Hematopoietic multipotent progenitor cell (in vitro differentiated cells): Measurements from ENCODE around the gene USP44. TPM values are rescaled to one million over a fixed set of nuclear protein-coding genes. Genes with fewer than 3 reads are reported as not detected.
"Not testable (repeated sequence)": the region's sequence is repeated elsewhere in the genome, so short reads cannot be mapped to it uniquely, and the experiment has no call there.

ENCODE experiments used
- DNase-seq, 3 donors: peaks; one replicate each; pipeline ENCODE4 v3.0.0-alpha.2; 2011 to 2015; ENCODE audit warnings: low read depth in 2 of 3, low spot score in 2 of 3
- total RNA-seq: library from RNA; depleted of rRNA; stranded (reverse); fragments of >200 nt; gene quantifications from one replicate; pipeline ENCODE4 v1.2.3, GENCODE V29; 2012

Gene USP44
- total RNA-seq, 1 donor: 0.54 TPM

GRCh38 chr12:95511977-95512376 lies 39.3 kb downstream of the USP44 start:
- DNase-seq: no peak

- DNase-seq: no peak
Observed at GRCh38 chr12:95509300-95509699, 42.0 kb downstream of the USP44 start.

DNA sequence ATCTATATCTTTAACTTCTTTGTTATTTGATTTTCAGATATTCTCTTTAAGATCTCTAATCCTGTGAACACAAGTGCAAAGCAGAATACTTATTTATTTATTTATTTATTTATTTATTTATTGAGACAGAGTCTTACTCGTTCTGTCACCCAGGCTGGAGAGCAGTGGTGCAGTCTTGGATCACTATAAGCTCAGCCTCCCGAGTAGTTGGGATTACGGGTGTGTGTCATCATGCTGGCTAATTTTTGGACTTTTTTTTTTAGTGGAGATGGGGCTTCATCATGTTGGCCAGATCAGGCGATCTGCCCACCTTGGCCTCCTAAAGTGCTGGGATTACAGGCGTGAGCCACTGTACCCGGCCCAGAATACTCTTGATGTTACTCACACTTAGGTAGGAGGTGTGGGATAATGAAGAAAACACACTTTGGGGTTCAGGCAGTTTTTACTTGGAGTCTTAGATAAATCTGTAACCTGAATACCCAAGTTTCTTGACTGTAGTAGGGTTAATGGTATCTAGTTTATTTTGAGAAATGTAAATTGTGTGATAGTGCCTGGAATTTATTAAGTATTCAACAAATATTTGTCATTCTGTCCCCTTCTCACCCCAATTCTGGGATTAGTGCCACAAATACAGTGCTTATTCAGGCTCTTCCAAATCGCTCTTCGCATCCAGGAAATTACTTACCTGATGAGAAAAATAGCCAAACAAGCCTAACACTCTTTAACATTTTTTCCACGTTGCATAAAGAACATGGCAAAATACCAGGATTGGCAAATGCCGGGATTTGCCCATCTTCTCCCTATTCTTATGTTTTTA lies 44.4 kb downstream of the USP44 start:
- DNase-seq: no peak

DNA sequence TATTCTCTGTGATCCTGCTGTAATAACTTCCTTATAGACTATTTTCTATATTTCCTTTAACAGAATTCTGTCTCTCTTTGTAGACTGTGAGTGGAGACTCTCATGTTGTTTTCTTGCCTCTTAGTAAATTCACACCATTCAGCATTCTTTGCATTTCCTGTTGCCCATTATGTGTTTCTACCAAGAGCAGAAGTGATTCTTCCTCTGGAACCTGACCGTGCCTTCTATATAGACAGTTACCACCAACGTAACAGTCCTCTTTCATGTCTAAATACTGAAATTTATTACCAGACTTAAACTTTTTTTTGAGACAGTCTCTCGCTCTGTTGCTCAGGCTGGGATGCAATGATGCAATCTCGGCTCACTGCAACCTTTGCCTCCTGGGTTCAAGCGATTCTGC lies 46.2 kb downstream of the USP44 start:
- DNase-seq: no peak

DNA sequence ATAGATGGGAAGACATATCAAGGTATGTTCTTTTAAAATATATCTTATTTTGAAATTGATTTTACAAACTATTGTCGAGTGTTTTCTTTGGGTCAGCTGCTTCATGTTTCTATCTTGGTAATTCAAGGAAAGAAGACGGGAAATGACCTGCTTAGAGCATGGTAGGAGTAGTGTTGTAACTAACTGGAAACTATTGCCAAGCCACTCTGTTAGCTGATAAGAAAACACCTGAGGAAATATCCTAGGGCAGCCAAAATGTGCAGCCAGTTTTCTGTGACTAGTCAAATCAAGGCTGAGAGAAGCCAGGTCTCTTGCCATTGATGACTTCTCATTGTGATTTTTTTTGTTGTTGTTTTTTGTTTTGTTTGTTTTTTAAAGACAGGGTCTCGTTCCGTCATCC lies 47.1 kb downstream of the USP44 start:
- no peak for DNase-seq

- DNase-seq: no peak
Observed at GRCh38 chr12:95499772-95500171, 51.5 kb downstream of the USP44 start.

GRCh38 chr12:95498968-95499367 lies 52.3 kb downstream of the USP44 start:
- no peak for DNase-seq

GRCh38 chr12:95497031-95497430 lies 54.2 kb downstream of the USP44 start:
- DNase-seq: no peak

GRCh38 chr12:95495433-95495832 lies 55.8 kb downstream of the USP44 start:
- no peak for DNase-seq

GRCh38 chr12:95494888-95495287 lies 56.4 kb downstream of the USP44 start:
- no peak for DNase-seq

DNA sequence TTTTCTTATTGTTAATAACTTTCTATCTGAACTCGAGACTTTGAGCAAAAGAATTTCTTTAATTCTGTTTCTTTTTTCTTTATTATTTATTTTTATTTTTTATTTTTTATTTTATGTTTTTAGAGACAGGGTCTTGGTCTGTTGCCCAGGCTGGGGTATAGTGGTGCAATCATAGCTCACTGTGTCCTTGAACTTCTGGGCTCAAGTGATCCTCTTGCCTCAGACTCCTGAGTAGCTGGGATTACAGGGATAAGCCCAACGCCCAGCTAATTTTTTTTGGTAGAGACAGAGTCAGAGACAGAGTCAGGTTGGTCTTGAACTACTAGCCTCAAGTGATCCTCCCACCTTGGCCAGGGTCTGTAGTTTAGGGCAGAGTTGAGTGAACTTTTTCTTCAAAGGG lies 58.8 kb downstream of the USP44 start:
- DNase-seq: no peak

GRCh38 chr12:95487024-95487423 lies 64.3 kb downstream of the USP44 start:
- DNase-seq: no peak

- no peak for DNase-seq
Observed at GRCh38 chr12:95484524-95484923, 66.8 kb downstream of the USP44 start.

- DNase-seq: not testable (repeated sequence)
Observed at GRCh38 chr12:95482564-95482963, 68.7 kb downstream of the USP44 start.

DNA sequence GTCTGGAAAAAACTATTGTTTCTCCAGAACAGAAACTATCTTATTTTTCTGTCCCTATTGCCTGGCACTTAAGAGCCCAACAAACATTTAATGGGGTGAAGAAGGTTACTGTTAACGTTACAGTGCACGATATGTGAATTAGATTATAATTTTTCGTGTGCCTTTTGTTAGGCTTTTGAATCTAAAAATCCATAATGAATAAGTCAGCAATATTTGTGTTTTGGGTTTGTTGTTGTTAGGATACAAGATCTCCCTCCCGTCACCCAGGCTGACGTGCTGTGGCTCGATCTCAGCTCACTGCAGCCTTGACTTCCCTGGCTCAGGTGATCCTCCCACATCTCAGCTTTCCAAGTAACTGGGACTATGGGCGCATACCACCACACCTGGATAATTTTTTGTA lies 69.4 kb downstream of the USP44 start:
- DNase-seq: no peak

- peak in 1 of 3 donors; percentile 3 for DNase-seq
Observed at GRCh38 chr12:95481072-95481471, 70.2 kb downstream of the USP44 start.

GRCh38 chr12:95480230-95480629 lies 71.0 kb downstream of the USP44 start:
- peak in 1 of 3 donors; percentile 6 for DNase-seq

- no peak for DNase-seq
Observed at GRCh38 chr12:95474660-95474958, 76.7 kb downstream of the USP44 start.

DNA sequence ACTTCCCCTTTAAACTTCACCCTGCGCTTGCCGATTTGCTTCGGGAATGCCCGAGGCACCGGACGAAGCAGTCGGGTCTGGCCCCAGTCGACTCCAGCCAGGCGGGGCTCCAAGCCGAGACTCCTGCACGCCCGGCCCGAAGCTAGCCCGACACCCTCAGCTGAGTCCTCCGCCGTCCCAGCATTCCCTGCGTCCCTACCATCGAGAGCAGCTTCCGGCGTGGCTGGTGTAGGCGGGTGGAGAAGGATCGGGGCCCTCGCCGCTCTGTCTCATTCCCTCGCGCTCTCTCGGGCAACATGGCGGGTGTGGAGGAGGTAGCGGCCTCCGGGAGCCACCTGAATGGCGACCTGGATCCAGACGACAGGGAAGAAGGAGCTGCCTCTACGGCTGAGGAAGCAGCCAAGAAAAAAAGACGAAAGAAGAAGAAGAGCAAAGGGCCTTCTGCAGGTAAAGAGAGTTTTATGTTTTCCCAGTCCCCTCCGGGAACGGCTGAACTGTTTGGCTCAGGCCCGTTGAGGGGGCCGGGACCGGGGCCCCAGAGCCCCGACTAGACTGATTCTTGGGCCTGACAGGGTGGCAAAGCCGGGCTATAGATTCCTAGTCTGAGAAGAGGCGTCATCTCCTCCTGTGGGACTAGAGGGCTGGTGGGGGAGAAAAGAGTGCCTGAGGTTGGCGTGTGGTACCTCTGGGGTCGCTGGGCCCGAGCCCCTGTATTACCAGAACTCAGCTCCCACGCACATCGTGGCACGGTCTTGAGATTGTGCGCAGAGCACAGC lies 77.2 kb downstream of the USP44 start, which contains the start of gene METAP2:
Gene METAP2 (plus strand): TSS at position 269 of the 776 bp plus-strand sequence. CDS start 28 bp downstream, at position 297.
- peak; percentile 74 to 95 (median 95) for DNase-seq

DNA sequence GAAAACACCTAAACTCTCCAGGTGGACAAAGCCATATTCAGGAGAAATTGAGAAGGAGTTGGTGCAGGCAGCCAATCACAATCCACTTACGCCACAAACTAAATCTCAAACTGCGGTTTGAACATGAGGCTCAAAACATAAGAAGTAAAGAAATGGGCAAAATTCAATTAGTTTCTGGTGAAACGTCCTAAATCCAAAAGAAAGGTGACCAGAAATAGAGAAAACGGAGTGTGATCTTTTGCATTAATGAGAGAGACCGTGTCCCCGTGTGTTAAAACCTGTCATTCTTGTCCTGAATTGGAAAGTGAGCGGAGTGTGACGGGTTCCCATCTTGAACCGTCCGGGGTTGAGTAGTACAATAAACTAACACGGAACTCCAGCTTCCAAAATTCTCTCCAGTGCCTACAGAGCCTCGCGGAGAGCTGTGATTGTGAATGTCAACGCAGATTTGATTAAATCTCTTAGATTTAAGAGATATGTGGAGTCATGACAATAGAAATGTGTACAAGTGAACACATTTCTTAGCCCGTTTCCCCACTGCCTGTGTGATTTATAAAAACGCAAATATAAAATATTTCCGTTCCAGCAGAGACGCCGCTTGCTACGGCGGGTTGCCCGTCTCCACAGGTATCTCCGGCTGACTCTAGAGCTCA lies 77.9 kb downstream of the USP44 start:
- peak; percentile 31 to 48 (median 44) for DNase-seq

- DNase-seq: no peak
Observed at GRCh38 chr12:95470300-95470699, 81.0 kb downstream of the USP44 start.
